HG03460 (cell line): ENCODE data around the gene CHEK1.

Experiments
- ATAC-seq: cut with Tn5 transposase; IDR thresholded peaks from one replicate; pipeline ENCODE4 v1.9.1; 2021; ENCODE audit not compliant: unreplicated experiment

CHEK1 gene

GRCh38 chr11:125625630-125626287 is 796 bp downstream of the CHEK1 start:
- ATAC-seq, result peak; percentile 85

- ATAC-seq, result peak; percentile 23
These were observed 1.5 kb downstream of the CHEK1 start for GRCh38 chr11:125626288-125626950.

GRCh38 chr11:125627236-125627910 is 2.4 kb downstream of the CHEK1 start:
- ATAC-seq, result no peak

GRCh38 chr11:125637840-125638239 is 12.9 kb downstream of the CHEK1 start:
- no peak for ATAC-seq

GRCh38 chr11:125638315-125638714 is 13.4 kb downstream of the CHEK1 start:
- ATAC-seq, result no peak

GRCh38 chr11:125645871-125646270 is 20.9 kb downstream of the CHEK1 start:
- no peak for ATAC-seq

- ATAC-seq, result no peak
These were observed 24.7 kb downstream of the CHEK1 start for GRCh38 chr11:125649465-125650166.

- ATAC-seq, result no peak
These were observed 37.7 kb downstream of the CHEK1 start for GRCh38 chr11:125662689-125663088.

- no peak for ATAC-seq
These were observed 38.9 kb downstream of the CHEK1 start for GRCh38 chr11:125663910-125664309.

- ATAC-seq, result no peak
These were observed 42.2 kb downstream of the CHEK1 start for GRCh38 chr11:125667151-125667550.

GRCh38 chr11:125670172-125670571 is 45.2 kb downstream of the CHEK1 start:
- no peak for ATAC-seq

GRCh38 chr11:125671561-125671960 is 46.6 kb downstream of the CHEK1 start:
- no peak for ATAC-seq

GRCh38 chr11:125674210-125674609 is 49.2 kb downstream of the CHEK1 start:
- ATAC-seq, result no peak

GRCh38 chr11:125675196-125675595 is 50.2 kb downstream of the CHEK1 start:
- ATAC-seq, result no peak

- ATAC-seq, result no peak
These were observed 54.4 kb downstream of the CHEK1 start for GRCh38 chr11:125679397-125679796.

- ATAC-seq, result no peak
These were observed 54.9 kb downstream of the CHEK1 start for GRCh38 chr11:125679837-125680236.

GRCh38 chr11:125680747-125681146 is 55.8 kb downstream of the CHEK1 start, which contains the start of gene ACRV1:
ACRV1 (minus strand) TSS chr11:125680847; CDS start chr11:125680780, 67 bp downstream.
- ATAC-seq, result no peak

- ATAC-seq, result no peak
These were observed 60.3 kb downstream of the CHEK1 start for GRCh38 chr11:125685228-125685627.

- no peak for ATAC-seq
These were observed 63.1 kb downstream of the CHEK1 start for GRCh38 chr11:125688066-125688465.

GRCh38 chr11:125688632-125689031 is 63.7 kb downstream of the CHEK1 start:
- no peak for ATAC-seq

GRCh38 chr11:125689274-125689859 is 64.4 kb downstream of the CHEK1 start:
- no peak for ATAC-seq
